NCI-H2029 (cell line): ENCODE data around the gene UGGT2.
"Not testable (repeated sequence)": the region's sequence is repeated elsewhere in the genome, so short reads cannot be mapped to it uniquely, and the experiment has no call there.

Experiments used
- DNase-seq: peaks from one replicate; lab custom pipeline; 2025; lab: John Stamatoyannopoulos, UW

The UGGT2 gene

GRCh38 chr13:95793781-95794180 is 259.4 kb downstream of the UGGT2 start:
- no peak for DNase-seq

GRCh38 chr13:95793018-95793555 is 260.1 kb downstream of the UGGT2 start:
- no peak for DNase-seq

GRCh38 chr13:95791084-95791722 is 262.0 kb downstream of the UGGT2 start:
- no peak for DNase-seq

- DNase-seq = not testable (repeated sequence)
Observed at GRCh38 chr13:95789315-95789714, 263.9 kb downstream of the UGGT2 start.

GRCh38 chr13:95788100-95788463 is 265.1 kb downstream of the UGGT2 start:
- no peak for DNase-seq

GRCh38 chr13:95787356-95788099 is 265.7 kb downstream of the UGGT2 start:
- no peak for DNase-seq

GRCh38 chr13:95784900-95785290 is 268.3 kb downstream of the UGGT2 start:
- DNase-seq = no peak

- no peak for DNase-seq
Observed at GRCh38 chr13:95784161-95784899, 268.9 kb downstream of the UGGT2 start.

- DNase-seq = no peak
Observed at GRCh38 chr13:95783747-95784146, 269.5 kb downstream of the UGGT2 start.

- not testable (repeated sequence) for DNase-seq
Observed at GRCh38 chr13:95781940-95782339, 271.3 kb downstream of the UGGT2 start.

GRCh38 chr13:95781016-95781415 is 272.2 kb downstream of the UGGT2 start:
- DNase-seq = no peak

GRCh38 chr13:95779522-95779921 is 273.7 kb downstream of the UGGT2 start:
- no peak for DNase-seq

- no peak for DNase-seq
Observed at GRCh38 chr13:95771905-95772304, 281.3 kb downstream of the UGGT2 start.

- DNase-seq = no peak
Observed at GRCh38 chr13:95763601-95764000, 289.6 kb downstream of the UGGT2 start.

GRCh38 chr13:95762626-95763025 is 290.6 kb downstream of the UGGT2 start:
- not testable (repeated sequence) for DNase-seq

GRCh38 chr13:95756072-95756471 is 297.1 kb downstream of the UGGT2 start:
- DNase-seq = no peak

- DNase-seq = no peak
Observed at GRCh38 chr13:95754069-95754468, 299.1 kb downstream of the UGGT2 start.

- DNase-seq = no peak
Observed at GRCh38 chr13:95752677-95753076, 300.5 kb downstream of the UGGT2 start.
